Progenitor cell of endocrine pancreas (in vitro differentiated cells): Measurements from ENCODE around the gene CHMP4A. TPM values are rescaled to one million over a fixed set of nuclear protein-coding genes. Genes with fewer than 3 reads are reported as not detected.
"Not testable (repeated sequence)": the region's sequence is repeated elsewhere in the genome, so short reads cannot be mapped to it uniquely, and the experiment has no call there.

ENCODE experiments used
- DNase-seq: peaks from one replicate; pipeline ENCODE4 v3.0.0; 2021; ENCODE audit warnings: low spot score; ENCODE audit not compliant: unreplicated experiment
- H3K27ac Mint-ChIP-seq: 2 replicates; pipeline ENCODE4 v1.8.0; 2021; ENCODE audit warnings: mild to moderate bottlenecking, moderate library complexity, mixed read lengths
- H3K27me3 Mint-ChIP-seq: 2 replicates; pipeline ENCODE4 v1.8.0; 2021; ENCODE audit warnings: mixed read lengths
- H3K36me3 Mint-ChIP-seq: 2 replicates; pipeline ENCODE4 v1.8.0; 2022; ENCODE audit warnings: mixed read lengths; ENCODE audit not compliant: insufficient read depth
- H3K4me1 Mint-ChIP-seq: 2 replicates; pipeline ENCODE4 v1.8.0; 2021; ENCODE audit warnings: low read depth, mixed read lengths
- H3K4me3 Mint-ChIP-seq: 2 replicates; pipeline ENCODE4 v1.8.0; 2021; ENCODE audit warnings: low read depth, mild to moderate bottlenecking, moderate library complexity, mixed read lengths
- H3K9me3 Mint-ChIP-seq: 2 replicates; pipeline ENCODE4 v1.8.0; 2021; ENCODE audit warnings: low read depth, mixed read lengths
- CTCF ChIP-seq: fragments of 200-600 bp; sonication (generic); IDR thresholded peaks from one replicate; pipeline ENCODE4 v1.5.0; 2021; ENCODE audit warnings: antibody characterized with exemption, mild to moderate bottlenecking; ENCODE audit not compliant: unreplicated experiment
- total RNA-seq: library from RNA; stranded (reverse); gene quantifications from 2 replicates; pipeline ENCODE4 v1.2.1, GENCODE V29; 2021

The CHMP4A gene
- total RNA-seq, 1 donor from 2014 or later: 54.3 TPM

- no peaks in the 10 kb centered on the region for H3K27me3 Mint-ChIP-seq
- no peak for TF ChIP-seq CTCF
These were observed 13.2 kb upstream of the CHMP4A start for GRCh38 chr14:24226473-24226872.

GRCh38 chr14:24224618-24225071 is 11.4 kb upstream of the CHMP4A start:
- no peak for TF ChIP-seq CTCF
- H3K9me3 Mint-ChIP-seq: no peaks in the 10 kb centered on the region
- H3K36me3 Mint-ChIP-seq: no peaks in the 10 kb centered on the region
- no peak for DNase-seq
- H3K27ac Mint-ChIP-seq: peak overlapping the region; percentile 10
- H3K4me1 Mint-ChIP-seq: no peaks in the 10 kb centered on the region
- H3K4me3 Mint-ChIP-seq: no peak overlapping the region
- H3K27me3 Mint-ChIP-seq: no peaks in the 10 kb centered on the region

More at GRCh38 chr14:24226473-24226872, 13.2 kb upstream of the CHMP4A start:
- H3K9me3 Mint-ChIP-seq: no peaks in the 10 kb centered on the region
- no peak for DNase-seq
- H3K36me3 Mint-ChIP-seq: no peaks in the 10 kb centered on the region
- H3K4me3 Mint-ChIP-seq: no peak overlapping the region
- H3K27ac Mint-ChIP-seq: no peak overlapping the region
- peaks cover 6% of the 10 kb centered on the region for H3K4me1 Mint-ChIP-seq

- H3K4me1 Mint-ChIP-seq, H3K27me3 Mint-ChIP-seq, H3K27ac Mint-ChIP-seq, H3K36me3 Mint-ChIP-seq, DNase-seq, H3K4me3 Mint-ChIP-seq, H3K9me3 Mint-ChIP-seq: not testable (repeated sequence)
These were observed 9.7 kb upstream of the CHMP4A start for GRCh38 chr14:24222987-24223386.

GRCh38 chr14:24219521-24219920 is 6.2 kb upstream of the CHMP4A start:
- Mint-ChIP-seq H3K27ac (no peak overlapping the region), H3K4me3 (no peak overlapping the region), H3K36me3 (no peaks in the 10 kb centered on the region), H3K27me3 (no peaks in the 10 kb centered on the region), H3K4me1 (peaks cover 9% of the 10 kb centered on the region), H3K9me3 (no peaks in the 10 kb centered on the region)
- no peak for TF ChIP-seq CTCF
- DNase-seq: no peak

- DNase-seq: no peak
- no peak overlapping the region for H3K4me3 Mint-ChIP-seq
- TF ChIP-seq CTCF: no peak
- H3K4me1 Mint-ChIP-seq: peaks cover 13% of the 10 kb centered on the region
- H3K27ac Mint-ChIP-seq: no peak overlapping the region
- H3K27me3 Mint-ChIP-seq: no peaks in the 10 kb centered on the region
- no peaks in the 10 kb centered on the region for H3K9me3 Mint-ChIP-seq
- no peaks in the 10 kb centered on the region for H3K36me3 Mint-ChIP-seq
These were observed 5.8 kb upstream of the CHMP4A start for GRCh38 chr14:24219080-24219479.

GRCh38 chr14:24216876-24217275 is 3.6 kb upstream of the CHMP4A start:
- DNase-seq, H3K9me3 Mint-ChIP-seq, H3K27me3 Mint-ChIP-seq, H3K4me3 Mint-ChIP-seq, H3K36me3 Mint-ChIP-seq: not testable (repeated sequence)
- peaks cover 22% of the 10 kb centered on the region for H3K4me1 Mint-ChIP-seq
- H3K27ac Mint-ChIP-seq: peak overlapping the region; percentile 67
